Fibroblast of lung (primary cell): Measurements from ENCODE around the gene RPS14.

Experiments used
- EZH2 ChIP-seq: IDR thresholded peaks from 2 replicates; pipeline ENCODE4 v1.5.1; 2012; ENCODE audit warnings: low read length, control low read depth, mild to moderate bottlenecking; ENCODE audit errors: missing control alignments
- TF ChIP-seq, protein P1 (sequence below), 2 donors: IDR thresholded peaks in 1 of 2; conservative IDR thresholded peaks in 1 of 2; 1 replicate in 1 of 2; 2 replicates in 1 of 2; pipeline ENCODE4 v1.5.1; 2011 to 2012; ENCODE audit warnings: low read length in 2 of 2, control low read depth in 1 of 2, inconsistent platforms in 1 of 2, low read depth in 1 of 2, mild to moderate bottlenecking in 1 of 2

DNA sequence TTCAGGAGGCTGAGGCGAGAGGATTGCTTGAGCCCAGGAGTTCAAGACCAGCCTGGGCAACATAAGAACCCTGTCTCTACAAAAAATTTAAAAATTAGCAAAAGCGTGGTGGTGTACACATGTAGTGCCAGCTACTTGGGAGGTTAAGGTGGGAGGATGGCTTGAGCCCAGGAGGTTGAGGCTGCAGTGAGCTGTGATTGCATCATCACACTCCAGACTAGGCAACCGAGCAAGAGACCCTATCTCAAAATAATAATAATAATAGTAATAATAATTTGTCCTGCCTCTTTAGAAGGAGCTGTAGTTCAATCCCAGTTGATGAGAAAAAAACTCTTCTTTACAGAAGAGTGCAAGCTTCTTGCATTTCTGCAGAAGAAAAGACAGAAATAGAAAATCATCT is 26.8 kb downstream of the RPS14 start:
- TF ChIP-seq, protein P1, sequence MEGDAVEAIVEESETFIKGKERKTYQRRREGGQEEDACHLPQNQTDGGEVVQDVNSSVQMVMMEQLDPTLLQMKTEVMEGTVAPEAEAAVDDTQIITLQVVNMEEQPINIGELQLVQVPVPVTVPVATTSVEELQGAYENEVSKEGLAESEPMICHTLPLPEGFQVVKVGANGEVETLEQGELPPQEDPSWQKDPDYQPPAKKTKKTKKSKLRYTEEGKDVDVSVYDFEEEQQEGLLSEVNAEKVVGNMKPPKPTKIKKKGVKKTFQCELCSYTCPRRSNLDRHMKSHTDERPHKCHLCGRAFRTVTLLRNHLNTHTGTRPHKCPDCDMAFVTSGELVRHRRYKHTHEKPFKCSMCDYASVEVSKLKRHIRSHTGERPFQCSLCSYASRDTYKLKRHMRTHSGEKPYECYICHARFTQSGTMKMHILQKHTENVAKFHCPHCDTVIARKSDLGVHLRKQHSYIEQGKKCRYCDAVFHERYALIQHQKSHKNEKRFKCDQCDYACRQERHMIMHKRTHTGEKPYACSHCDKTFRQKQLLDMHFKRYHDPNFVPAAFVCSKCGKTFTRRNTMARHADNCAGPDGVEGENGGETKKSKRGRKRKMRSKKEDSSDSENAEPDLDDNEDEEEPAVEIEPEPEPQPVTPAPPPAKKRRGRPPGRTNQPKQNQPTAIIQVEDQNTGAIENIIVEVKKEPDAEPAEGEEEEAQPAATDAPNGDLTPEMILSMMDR (conservative IDR thresholded peaks at IDR 0.05 in 1 of 2, IDR thresholded peaks at IDR 0.05 in 1 of 2; ENCODE audit: low read depth in 1 of 2, low read length in 2 of 2) = no peak
- no peak for TF ChIP-seq EZH2
